ENCODE measurements around the gene PROP1.
"Not testable (repeated sequence)": the region's sequence is repeated elsewhere in the genome, so short reads cannot be mapped to it uniquely, and the experiment has no call there.

The PROP1 gene

GRCh38 chr5:177995691-177996595 lies at the start of gene PROP1:
Gene PROP1 (minus strand): TSS chr5:177996242. CDS start chr5:177995933, 309 bp downstream.
- no peaks in the 10 kb centered on the region for H3K36me3 ChIP-seq (ENCODE audit: control insufficient read depth, insufficient read depth, low read length, severe bottlenecking)
- no peaks in the 10 kb centered on the region for H3K4me1 ChIP-seq (ENCODE audit: control insufficient read depth, insufficient read depth, low read length)
- no peak within 1 kb of the TSS for H3K4me3 ChIP-seq (ENCODE audit: low read length)
- no peak within 1 kb of the TSS for H3K9ac ChIP-seq (ENCODE audit: low read length)
- peaks cover 44% of the 10 kb centered on the region for H3K27me3 ChIP-seq (replicated peaks; ENCODE audit: control insufficient read depth, insufficient read depth, low read length)
- DNase-seq (ENCODE audit: low read depth) = no peak
- no peaks in the 10 kb centered on the region for H3K9me3 ChIP-seq (ENCODE audit: control insufficient read depth, low read length)

GRCh38 chr5:178019379-178020030 lies 23.5 kb upstream of the PROP1 start:
- not testable (repeated sequence) for DNase-seq (ENCODE audit: low read depth); H3K36me3 ChIP-seq (ENCODE audit: control insufficient read depth, insufficient read depth, low read length, severe bottlenecking); H3K4me3 ChIP-seq (ENCODE audit: low read length); H3K9ac ChIP-seq (ENCODE audit: low read length); H3K9me3 ChIP-seq (ENCODE audit: control insufficient read depth, low read length); H3K27me3 ChIP-seq (replicated peaks; ENCODE audit: control insufficient read depth, insufficient read depth, low read length); H3K4me1 ChIP-seq (ENCODE audit: control insufficient read depth, insufficient read depth, low read length)

GRCh38 chr5:178012758-178013157 lies 16.7 kb upstream of the PROP1 start:
- H3K9ac ChIP-seq (ENCODE audit: low read length); H3K4me1 ChIP-seq (ENCODE audit: control insufficient read depth, insufficient read depth, low read length); H3K36me3 ChIP-seq (ENCODE audit: control insufficient read depth, insufficient read depth, low read length, severe bottlenecking); H3K4me3 ChIP-seq (ENCODE audit: low read length); H3K9me3 ChIP-seq (ENCODE audit: control insufficient read depth, low read length); DNase-seq (ENCODE audit: low read depth); H3K27me3 ChIP-seq (replicated peaks; ENCODE audit: control insufficient read depth, insufficient read depth, low read length): not testable (repeated sequence)

- not testable (repeated sequence) for H3K36me3 ChIP-seq (ENCODE audit: control insufficient read depth, insufficient read depth, low read length, severe bottlenecking); H3K27me3 ChIP-seq (replicated peaks; ENCODE audit: control insufficient read depth, insufficient read depth, low read length); H3K9me3 ChIP-seq (ENCODE audit: control insufficient read depth, low read length); DNase-seq (ENCODE audit: low read depth); H3K4me1 ChIP-seq (ENCODE audit: control insufficient read depth, insufficient read depth, low read length); H3K9ac ChIP-seq (ENCODE audit: low read length); H3K4me3 ChIP-seq (ENCODE audit: low read length)
Observed at GRCh38 chr5:178011816-178012554, 15.9 kb upstream of the PROP1 start.

GRCh38 chr5:178007272-178007671 lies 11.2 kb upstream of the PROP1 start:
- not testable (repeated sequence) for H3K9ac ChIP-seq (ENCODE audit: low read length); H3K4me1 ChIP-seq (ENCODE audit: control insufficient read depth, insufficient read depth, low read length); H3K4me3 ChIP-seq (ENCODE audit: low read length); H3K27me3 ChIP-seq (replicated peaks; ENCODE audit: control insufficient read depth, insufficient read depth, low read length); H3K9me3 ChIP-seq (ENCODE audit: control insufficient read depth, low read length); DNase-seq (ENCODE audit: low read depth); H3K36me3 ChIP-seq (ENCODE audit: control insufficient read depth, insufficient read depth, low read length, severe bottlenecking)

- not testable (repeated sequence) for H3K27me3 ChIP-seq (replicated peaks; ENCODE audit: control insufficient read depth, insufficient read depth, low read length); DNase-seq (ENCODE audit: low read depth); H3K36me3 ChIP-seq (ENCODE audit: control insufficient read depth, insufficient read depth, low read length, severe bottlenecking); H3K4me3 ChIP-seq (ENCODE audit: low read length); H3K4me1 ChIP-seq (ENCODE audit: control insufficient read depth, insufficient read depth, low read length); H3K9ac ChIP-seq (ENCODE audit: low read length); H3K9me3 ChIP-seq (ENCODE audit: control insufficient read depth, low read length)
Observed at GRCh38 chr5:178006536-178007231, 10.6 kb upstream of the PROP1 start.

- H3K9me3 ChIP-seq (ENCODE audit: control insufficient read depth, low read length); H3K4me3 ChIP-seq (ENCODE audit: low read length); H3K4me1 ChIP-seq (ENCODE audit: control insufficient read depth, insufficient read depth, low read length); H3K27me3 ChIP-seq (replicated peaks; ENCODE audit: control insufficient read depth, insufficient read depth, low read length); H3K9ac ChIP-seq (ENCODE audit: low read length); DNase-seq (ENCODE audit: low read depth); H3K36me3 ChIP-seq (ENCODE audit: control insufficient read depth, insufficient read depth, low read length, severe bottlenecking): not testable (repeated sequence)
Observed at GRCh38 chr5:178006181-178006535, 10.1 kb upstream of the PROP1 start.

GRCh38 chr5:177997846-177998245 lies 1.8 kb upstream of the PROP1 start:
- DNase-seq (ENCODE audit: low read depth) = no peak
- Histone ChIP-seq H3K9ac (ENCODE audit: low read length) (no peak overlapping the region), H3K4me3 (ENCODE audit: low read length) (no peak overlapping the region), H3K27me3 (replicated peaks; ENCODE audit: control insufficient read depth, insufficient read depth, low read length) (peaks cover 42% of the 10 kb centered on the region), H3K9me3 (ENCODE audit: control insufficient read depth, low read length) (no peaks in the 10 kb centered on the region), H3K4me1 (ENCODE audit: control insufficient read depth, insufficient read depth, low read length) (no peaks in the 10 kb centered on the region), H3K36me3 (ENCODE audit: control insufficient read depth, insufficient read depth, low read length, severe bottlenecking) (no peaks in the 10 kb centered on the region)

GRCh38 chr5:177997319-177997670 lies 1.3 kb upstream of the PROP1 start:
- H3K4me1 ChIP-seq (ENCODE audit: control insufficient read depth, insufficient read depth, low read length) = no peaks in the 10 kb centered on the region
- no peak for DNase-seq (ENCODE audit: low read depth)
- H3K9me3 ChIP-seq (ENCODE audit: control insufficient read depth, low read length) = no peaks in the 10 kb centered on the region
- H3K36me3 ChIP-seq (ENCODE audit: control insufficient read depth, insufficient read depth, low read length, severe bottlenecking) = no peaks in the 10 kb centered on the region
- H3K4me3 ChIP-seq (ENCODE audit: low read length) = no peak overlapping the region
- peaks cover 43% of the 10 kb centered on the region for H3K27me3 ChIP-seq (replicated peaks; ENCODE audit: control insufficient read depth, insufficient read depth, low read length)
- H3K9ac ChIP-seq (ENCODE audit: low read length) = no peak overlapping the region

GRCh38 chr5:177996660-177997318 lies 747 bp upstream of the PROP1 start:
- Histone ChIP-seq H3K9me3 (ENCODE audit: control insufficient read depth, low read length) (no peaks in the 10 kb centered on the region), H3K27me3 (replicated peaks; ENCODE audit: control insufficient read depth, insufficient read depth, low read length) (peaks cover 44% of the 10 kb centered on the region), H3K36me3 (ENCODE audit: control insufficient read depth, insufficient read depth, low read length, severe bottlenecking) (no peaks in the 10 kb centered on the region), H3K4me3 (ENCODE audit: low read length) (no peak overlapping the region), H3K9ac (ENCODE audit: low read length) (no peak overlapping the region), H3K4me1 (ENCODE audit: control insufficient read depth, insufficient read depth, low read length) (no peaks in the 10 kb centered on the region)
- no peak for DNase-seq (ENCODE audit: low read depth)
